Activated CD4-positive, alpha-beta memory T cell treated with anti-CD3 and anti-CD28 coated beads, Interleukin-2, amount 10 ng/mL, durations not matched to agents 7 days and 5 days (primary cell): ENCODE measurements around the gene EBI3. TPM values are rescaled to one million over a fixed set of nuclear protein-coding genes. Genes with fewer than 3 reads are reported as not detected.

Source experiments
- CTCF ChIA-PET: fragments of 350-600 bp; sonication (Branson Sonifier 250); formaldehyde crosslinking; loops from one replicate; lab custom pipeline; 2021; ENCODE audit warnings: antibody characterized with exemption, inconsistent platforms; lab: Charles Lee
- POLR2A ChIA-PET: fragments of 350-600 bp; sonication (Branson Sonifier 250); formaldehyde crosslinking; loops from one replicate; lab custom pipeline; 2021; ENCODE audit warnings: antibody characterized with exemption; lab: Charles Lee
- DNase-seq: peaks from one replicate; pipeline ENCODE4 v3.0.0-alpha.2; 2020
- H3K27ac Mint-ChIP-seq: one replicate; pipeline ENCODE4 v1.8.0; 2021; ENCODE audit warnings: mild to moderate bottlenecking, mixed read lengths
- H3K27me3 Mint-ChIP-seq: one replicate; pipeline ENCODE4 v1.8.0; 2021; ENCODE audit warnings: mixed read lengths
- H3K36me3 Mint-ChIP-seq: one replicate; pipeline ENCODE4 v1.8.0; 2021; ENCODE audit warnings: low read depth, mixed read lengths
- H3K4me1 Mint-ChIP-seq: one replicate; pipeline ENCODE4 v1.8.0; 2021; ENCODE audit warnings: mixed read lengths
- H3K4me3 Mint-ChIP-seq: one replicate; pipeline ENCODE4 v1.8.0; 2021; ENCODE audit warnings: mild to moderate bottlenecking, mixed read lengths
- H3K9me3 Mint-ChIP-seq: one replicate; pipeline ENCODE4 v1.8.0; 2021; ENCODE audit warnings: mixed read lengths
- total RNA-seq, 2 experiments: library from RNA; stranded (reverse); gene quantifications; one replicate each; pipeline ENCODE4 v1.2.3, GENCODE V29; 2021

The EBI3 gene
- total RNA-seq, 2 experiments from 2014 or later, result 4.0 TPM

DNA sequence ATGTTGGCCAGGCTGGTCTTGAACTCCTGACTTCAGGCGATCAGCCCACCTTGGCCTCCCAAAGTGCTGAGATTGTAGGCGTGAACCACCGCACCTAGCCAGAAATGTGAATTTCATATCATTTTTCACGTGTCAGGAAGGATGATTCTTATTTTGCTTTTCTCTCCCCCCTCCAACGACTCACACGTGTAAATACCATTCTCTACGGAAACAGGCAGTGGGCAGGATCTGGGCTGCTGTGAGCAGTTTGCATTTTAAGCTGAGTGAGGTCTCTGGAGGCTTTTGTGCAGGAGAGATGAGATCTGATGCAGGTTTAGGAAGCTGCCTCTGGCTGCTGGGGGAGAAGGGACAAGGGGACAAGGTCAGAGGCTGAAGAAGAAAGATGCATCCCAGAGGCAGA, 35.0 kb upstream of the EBI3 start:
- Mint-ChIP-seq H3K4me1 (peaks cover 8% of the 10 kb centered on the region), H3K27me3 (peaks cover 24% of the 10 kb centered on the region), H3K4me3 (no peak overlapping the region), H3K36me3 (peaks cover 10% of the 10 kb centered on the region), H3K27ac (no peak overlapping the region), H3K9me3 (peaks cover 10% of the 10 kb centered on the region)
- no peak for DNase-seq
- ChIA-PET CTCF (interaction anchor here (1.1 kb wide), 1 partner anchor 8 kb away, joined by 3 read pairs; no protein-coding TSS in a partner anchor), POLR2A (no interaction called here)

DNA sequence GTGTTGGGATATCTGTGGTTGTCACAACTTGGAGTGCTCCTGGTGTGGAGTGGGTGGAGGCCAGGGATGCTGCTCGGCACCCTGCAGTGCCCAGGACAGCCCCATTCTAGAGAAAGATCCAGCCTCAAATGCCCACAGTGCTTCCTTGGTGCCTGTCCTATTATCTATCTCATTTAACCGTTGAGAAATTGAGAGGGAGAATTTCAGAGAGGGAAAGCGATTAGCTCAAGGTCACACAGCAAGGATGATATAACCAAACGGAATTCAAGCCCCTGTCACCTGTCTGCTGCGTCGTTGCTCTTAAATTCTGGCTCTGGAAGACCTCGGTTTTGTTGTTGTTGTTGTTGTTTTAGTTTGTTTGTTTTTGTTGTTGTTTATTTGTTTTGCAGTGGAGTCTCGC, 33.3 kb upstream of the EBI3 start:
- H3K4me1 Mint-ChIP-seq, result peaks cover 8% of the 10 kb centered on the region
- no peak overlapping the region for H3K27ac Mint-ChIP-seq
- DNase-seq, result no peak
- no peak overlapping the region for H3K4me3 Mint-ChIP-seq
- peaks cover 27% of the 10 kb centered on the region for H3K27me3 Mint-ChIP-seq
- peaks cover 10% of the 10 kb centered on the region for H3K36me3 Mint-ChIP-seq
- POLR2A ChIA-PET, result no interaction called here
- CTCF ChIA-PET, result no interaction called here
- peaks cover 10% of the 10 kb centered on the region for H3K9me3 Mint-ChIP-seq

DNA sequence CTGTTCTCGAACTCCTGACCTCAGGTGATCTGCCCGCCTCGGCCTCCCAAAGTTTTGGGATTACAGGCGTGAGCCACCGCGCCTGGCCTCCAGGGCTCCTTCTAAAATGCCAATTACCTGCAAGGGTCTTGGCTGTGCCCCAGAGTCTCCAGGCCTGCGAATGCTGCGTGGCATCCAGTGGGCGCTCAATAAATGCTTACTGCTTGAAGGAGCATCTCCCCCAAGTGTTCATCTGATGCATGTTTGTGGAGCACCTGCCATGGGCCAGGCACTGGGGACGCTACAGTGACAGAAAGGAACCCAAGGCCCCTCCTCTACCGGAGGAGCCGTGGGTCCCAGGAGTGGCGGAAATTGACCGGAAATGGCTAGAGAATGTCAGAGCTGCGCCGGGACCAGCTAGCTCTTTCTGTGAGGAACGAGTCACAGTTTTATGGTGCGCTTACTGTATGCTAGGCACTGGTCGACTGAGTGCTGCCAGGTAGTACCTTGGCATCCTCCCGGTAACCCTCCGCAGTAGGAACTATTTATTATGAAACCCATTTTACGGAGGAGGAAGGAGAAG, 32.7 kb upstream of the EBI3 start:
- Mint-ChIP-seq H3K27me3 (peaks cover 27% of the 10 kb centered on the region), H3K27ac (no peak overlapping the region), H3K9me3 (peaks cover 10% of the 10 kb centered on the region), H3K36me3 (peaks cover 10% of the 10 kb centered on the region), H3K4me3 (no peak overlapping the region), H3K4me1 (peaks cover 8% of the 10 kb centered on the region)
- no peak for DNase-seq
- ChIA-PET CTCF (no interaction called here), POLR2A (no interaction called here)

DNA sequence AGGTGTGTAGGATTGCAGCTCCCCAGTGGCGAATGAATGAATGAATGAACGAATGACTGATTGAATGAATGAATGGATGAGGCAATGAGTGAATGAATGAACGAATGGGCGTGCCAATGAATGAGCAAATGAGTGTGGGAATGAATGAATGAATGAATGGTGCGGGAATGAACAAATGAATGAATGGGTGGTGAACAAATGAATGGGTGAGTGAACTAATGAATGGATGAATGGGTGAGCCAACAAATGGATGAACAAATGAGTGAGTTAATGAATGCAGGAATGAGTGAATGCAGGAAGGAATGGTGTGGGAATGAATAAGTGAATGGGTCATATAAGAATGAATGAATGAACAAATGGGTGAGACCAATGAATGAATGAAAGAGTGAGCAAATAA, 32.1 kb upstream of the EBI3 start:
- H3K4me3 Mint-ChIP-seq, result no peak overlapping the region
- ChIA-PET CTCF (no interaction called here), POLR2A (no interaction called here)
- no peak overlapping the region for H3K27ac Mint-ChIP-seq
- H3K9me3 Mint-ChIP-seq, result peaks cover 10% of the 10 kb centered on the region
- no peak for DNase-seq
- H3K36me3 Mint-ChIP-seq, result peaks cover 10% of the 10 kb centered on the region
- peaks cover 8% of the 10 kb centered on the region for H3K4me1 Mint-ChIP-seq
- peaks cover 29% of the 10 kb centered on the region for H3K27me3 Mint-ChIP-seq

DNA sequence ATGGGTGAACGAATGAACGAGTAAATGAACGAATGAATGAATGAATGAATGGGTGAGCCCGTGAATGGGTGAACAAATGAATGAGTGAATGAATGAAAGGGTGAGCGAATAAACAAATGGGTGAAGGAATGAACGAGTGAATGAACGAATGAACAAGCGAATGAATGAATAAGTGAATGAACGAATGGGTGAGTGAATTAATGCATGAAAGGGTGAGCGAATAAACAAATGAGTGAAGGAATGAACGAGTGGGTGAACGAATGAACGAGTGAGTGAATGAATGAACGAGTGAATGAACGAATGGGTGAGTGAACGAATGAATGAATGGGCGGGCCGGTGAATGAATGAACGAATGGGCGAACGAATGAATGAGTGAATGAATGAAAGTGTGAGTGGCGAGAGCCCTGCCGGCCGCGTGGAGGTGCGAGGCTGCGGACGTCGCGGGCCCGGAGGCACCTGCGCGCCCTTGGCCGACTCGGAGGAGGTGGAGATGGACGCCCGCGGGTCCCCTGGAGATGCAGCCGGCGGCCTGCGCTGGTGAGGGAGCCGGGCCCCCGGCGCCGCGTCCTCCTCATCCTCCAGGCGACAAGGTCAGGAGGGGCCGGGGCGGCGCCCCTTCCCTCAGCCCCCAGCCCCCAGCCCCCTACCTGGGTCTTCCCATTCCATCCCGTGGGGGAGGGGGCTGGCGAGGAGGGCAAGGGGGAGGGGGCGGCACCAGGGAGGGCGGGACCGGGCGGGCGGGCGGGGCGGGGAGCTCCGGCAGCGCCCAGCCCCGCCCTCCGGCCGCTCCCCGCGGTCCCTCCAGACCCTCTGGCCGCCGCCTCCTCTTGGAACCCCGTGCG, 31.5 kb upstream of the EBI3 start:
- Mint-ChIP-seq H3K4me1 (peaks cover 8% of the 10 kb centered on the region), H3K9me3 (peaks cover 10% of the 10 kb centered on the region), H3K4me3 (no peak overlapping the region), H3K27me3 (peaks cover 29% of the 10 kb centered on the region), H3K36me3 (peaks cover 10% of the 10 kb centered on the region), H3K27ac (no peak overlapping the region)
- ChIA-PET CTCF (no interaction called here), POLR2A (no interaction called here)
- no peak for DNase-seq

DNA sequence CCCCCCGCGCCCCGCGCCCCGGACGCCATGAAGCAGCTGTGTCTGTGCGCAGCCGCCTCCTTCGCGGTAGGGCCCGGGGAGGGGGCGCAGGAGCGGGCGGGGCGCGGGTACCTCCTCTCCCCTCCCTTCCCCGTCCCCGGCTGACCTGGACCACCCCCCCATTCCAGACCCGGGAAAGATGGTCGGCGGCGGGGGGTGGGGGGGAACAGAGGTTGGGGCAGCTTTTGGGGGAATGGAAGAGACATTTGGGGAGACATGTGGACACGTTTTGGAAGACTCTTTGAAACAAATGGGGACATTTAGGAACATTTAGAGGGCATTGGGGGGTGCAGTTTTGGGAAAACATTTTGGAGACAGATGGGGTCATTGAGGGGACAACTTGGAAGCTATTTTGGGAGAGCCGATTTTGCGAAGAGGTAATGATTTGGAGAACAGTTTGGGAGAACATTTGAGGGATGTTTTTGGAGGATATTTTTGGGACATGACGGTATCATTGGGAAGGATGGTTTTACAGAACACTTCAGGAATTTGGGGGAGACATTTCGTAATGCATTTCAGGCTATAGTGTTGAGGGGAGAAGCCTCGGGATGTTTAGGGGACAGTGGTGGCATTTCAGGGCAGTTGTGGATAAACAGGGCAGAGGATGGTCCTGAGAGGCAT, 30.7 kb upstream of the EBI3 start:
- no peak overlapping the region for H3K27ac Mint-ChIP-seq
- peaks cover 8% of the 10 kb centered on the region for H3K4me1 Mint-ChIP-seq
- peaks cover 29% of the 10 kb centered on the region for H3K27me3 Mint-ChIP-seq
- peaks cover 10% of the 10 kb centered on the region for H3K9me3 Mint-ChIP-seq
- ChIA-PET CTCF (no interaction called here), POLR2A (interaction anchor here (1.4 kb wide), 1 partner anchor 213 kb away, joined by 3 read pairs; no protein-coding TSS in a partner anchor)
- no peak overlapping the region for H3K4me3 Mint-ChIP-seq
- H3K36me3 Mint-ChIP-seq, result peaks cover 10% of the 10 kb centered on the region
- DNase-seq, result no peak

DNA sequence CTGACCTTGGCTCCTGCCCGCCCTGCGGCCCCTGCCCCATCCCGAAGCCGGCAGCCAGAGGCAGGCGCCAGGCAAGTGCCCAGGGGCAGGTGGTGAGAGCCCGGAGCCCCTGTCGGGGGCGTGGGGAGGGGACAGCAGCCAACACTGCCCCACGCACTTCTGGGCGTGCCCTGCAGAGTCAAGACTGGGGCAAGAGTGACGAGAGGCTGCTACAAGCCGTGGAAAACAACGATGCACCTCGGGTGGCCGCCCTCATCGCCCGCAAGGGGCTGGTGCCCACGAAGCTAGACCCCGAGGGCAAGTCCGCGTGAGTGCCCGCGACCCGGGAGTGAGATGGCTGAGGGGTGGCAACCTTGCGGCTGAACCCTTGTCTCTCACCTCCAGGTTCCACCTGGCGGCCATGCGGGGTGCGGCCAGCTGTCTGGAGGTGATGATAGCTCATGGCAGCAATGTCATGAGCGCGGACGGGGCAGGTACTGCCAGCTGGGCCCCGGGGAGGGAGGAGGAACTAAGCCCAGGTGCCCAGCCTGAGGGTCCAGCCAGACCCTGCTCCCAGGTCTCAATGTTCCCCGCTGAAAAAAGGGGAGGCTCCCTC, 29.5 kb upstream of the EBI3 start:
- ChIA-PET CTCF (interaction anchor here (0.6 kb wide), 1 partner anchor 210 kb away, joined by 3 read pairs; no protein-coding TSS in a partner anchor), POLR2A (interaction anchor here (0.6 to 1.4 kb wide), 2 partner anchors 123 to 214 kb away, joined by 3 read pairs; no protein-coding TSS in a partner anchor)
- Mint-ChIP-seq H3K27ac (no peak overlapping the region), H3K9me3 (peaks cover 10% of the 10 kb centered on the region), H3K27me3 (peaks cover 26% of the 10 kb centered on the region), H3K4me1 (peaks cover 8% of the 10 kb centered on the region), H3K36me3 (peaks cover 10% of the 10 kb centered on the region), H3K4me3 (no peak overlapping the region)
- DNase-seq, result no peak

DNA sequence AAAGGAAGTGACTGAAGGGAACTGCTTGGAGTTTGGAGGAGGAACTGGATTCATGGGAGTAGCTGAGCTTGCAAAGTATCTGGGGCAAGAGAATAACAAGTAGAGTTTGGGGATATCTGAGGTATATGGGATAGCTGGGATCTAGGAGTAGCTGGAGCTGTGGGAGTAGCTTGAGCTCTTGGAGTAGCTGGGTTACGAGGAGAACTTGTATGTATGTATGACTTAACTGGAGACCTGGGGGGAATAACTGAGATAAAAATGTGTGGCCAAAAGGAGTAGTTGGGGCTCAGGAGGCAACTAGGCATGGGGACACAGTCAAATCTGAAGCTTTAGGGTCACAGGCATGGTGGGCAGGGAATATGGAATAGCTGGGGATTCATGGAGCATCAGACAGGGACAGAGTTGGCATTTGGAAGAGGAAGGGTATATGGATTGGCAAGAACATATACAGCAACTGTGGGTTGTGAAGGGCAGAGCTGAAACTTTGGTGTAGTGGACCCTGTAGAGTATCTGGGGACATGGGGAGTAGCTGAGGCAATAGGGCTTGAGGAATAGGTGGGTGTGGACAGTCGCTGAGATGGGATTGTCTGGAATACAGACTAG, 28.3 kb upstream of the EBI3 start:
- ChIA-PET CTCF (interaction anchor here (0.6 to 1.6 kb wide), 6 partner anchors 10 to 215 kb away, joined by 3 to 9 read pairs (median 3); partner anchors contain the start of gene EEF2), POLR2A (interaction anchor here (1.3 kb wide), 1 partner anchor 216 kb away, joined by 4 read pairs; the partner anchor contains the start of gene EEF2)
- peaks cover 26% of the 10 kb centered on the region for H3K27me3 Mint-ChIP-seq
- peaks cover 10% of the 10 kb centered on the region for H3K9me3 Mint-ChIP-seq
- no peak overlapping the region for H3K4me3 Mint-ChIP-seq
- H3K36me3 Mint-ChIP-seq, result peaks cover 10% of the 10 kb centered on the region
- no peak overlapping the region for H3K27ac Mint-ChIP-seq
- H3K4me1 Mint-ChIP-seq, result peaks cover 8% of the 10 kb centered on the region
- DNase-seq, result no peak

DNA sequence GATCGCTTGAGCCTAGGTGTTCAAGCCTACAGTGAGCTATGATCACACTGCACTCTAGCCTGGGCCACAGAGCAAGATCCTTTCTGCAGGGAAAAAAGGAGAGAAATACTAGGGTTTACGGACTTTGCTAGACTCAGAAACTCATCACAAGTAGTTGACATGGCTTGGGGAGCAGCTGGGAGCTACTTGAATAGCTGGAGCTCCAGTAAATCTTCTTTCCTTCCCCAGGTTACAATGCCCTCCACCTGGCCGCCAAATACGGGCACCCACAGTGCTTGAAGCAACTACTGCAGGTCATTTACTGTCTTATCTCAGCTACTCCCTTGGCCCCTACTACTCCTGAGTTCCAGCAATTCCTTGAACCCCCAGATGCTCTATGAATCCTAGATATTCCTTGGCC, 27.5 kb upstream of the EBI3 start:
- Mint-ChIP-seq H3K27ac (no peak overlapping the region), H3K9me3 (peaks cover 10% of the 10 kb centered on the region), H3K36me3 (peaks cover 10% of the 10 kb centered on the region), H3K4me3 (no peak overlapping the region), H3K27me3 (peaks cover 25% of the 10 kb centered on the region), H3K4me1 (peaks cover 8% of the 10 kb centered on the region)
- no peak for DNase-seq
- ChIA-PET POLR2A (interaction anchor here (1.3 kb wide), 1 partner anchor 216 kb away, joined by 4 read pairs; the partner anchor contains the start of gene EEF2), CTCF (interaction anchor here (0.7 to 1.6 kb wide), 5 partner anchors 9 to 216 kb away, joined by 3 to 9 read pairs (median 3); partner anchors contain the start of gene EEF2)

DNA sequence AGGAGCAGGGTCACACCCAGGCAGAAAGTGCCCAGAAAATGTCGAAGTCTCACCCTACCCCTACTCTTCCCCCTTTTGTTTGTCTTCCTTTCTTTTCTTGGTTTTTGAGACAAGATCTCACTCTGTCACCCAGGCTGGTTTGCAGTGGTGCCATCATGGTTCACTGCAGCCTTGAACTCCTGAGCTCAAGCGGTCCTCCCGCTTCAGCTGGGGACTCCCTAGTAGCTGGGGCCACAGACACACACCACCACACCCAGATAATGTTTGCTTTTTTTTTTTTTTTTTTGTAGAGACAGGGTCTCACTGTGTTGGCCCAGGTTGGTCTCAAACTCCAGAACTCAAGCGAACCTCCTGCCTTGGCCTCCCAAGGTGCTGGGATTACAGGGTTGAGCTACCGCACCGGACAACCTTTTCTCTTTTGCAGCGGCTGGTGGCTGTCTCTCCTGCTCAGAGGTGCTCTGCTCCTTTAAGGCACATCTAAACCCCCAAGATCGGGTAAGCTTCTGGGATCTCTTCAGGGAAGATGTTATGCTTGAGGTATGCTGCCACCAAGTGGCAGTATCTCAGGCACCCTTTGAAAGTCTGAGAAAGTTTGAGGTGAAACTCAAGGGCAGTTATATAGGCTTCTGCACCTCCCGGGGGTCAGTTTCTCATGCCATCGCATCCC, 22.4 kb upstream of the EBI3 start:
- H3K27ac Mint-ChIP-seq, result no peak overlapping the region
- POLR2A ChIA-PET, result interaction anchor here (0.9 kb wide), 1 partner anchor 221 kb away, joined by 3 read pairs; the partner anchor contains the start of gene EEF2

DNA sequence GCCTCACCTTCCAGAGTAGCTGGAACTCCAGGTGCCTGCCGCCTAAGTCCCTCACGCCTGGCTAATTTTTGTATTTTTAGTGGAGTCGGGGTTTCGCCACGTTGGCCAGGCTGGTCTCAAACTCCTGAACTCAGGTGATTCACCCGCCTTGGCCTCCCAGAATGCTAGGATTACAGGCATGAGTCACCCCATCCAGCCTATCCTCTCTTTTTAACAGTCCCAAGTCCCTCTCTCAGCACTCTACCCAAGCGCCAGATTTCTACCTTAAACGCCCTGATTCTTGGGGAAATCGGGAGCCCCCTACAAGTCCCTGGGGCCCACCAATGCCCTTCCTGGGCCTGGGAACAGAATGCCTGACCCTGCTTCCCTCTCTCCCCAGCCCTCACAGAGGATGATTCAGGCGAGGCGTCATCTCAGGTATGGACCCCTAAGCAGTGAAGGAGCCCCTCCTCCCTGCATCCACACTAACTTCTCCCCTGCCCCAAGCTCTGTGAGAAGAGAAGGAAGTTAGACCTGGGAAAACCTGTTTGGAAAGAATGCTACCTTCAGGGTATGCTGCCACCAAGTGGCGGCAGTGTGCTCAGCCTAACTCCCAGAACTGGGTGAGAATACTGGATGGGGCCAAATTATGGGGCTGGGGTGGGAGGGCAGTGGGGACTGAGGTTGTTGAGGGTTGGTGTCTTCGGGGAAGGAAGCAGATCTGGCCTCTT, 20.8 kb upstream of the EBI3 start:
- Mint-ChIP-seq H3K4me3 (no peak overlapping the region), H3K27me3 (peaks cover 2% of the 10 kb centered on the region), H3K27ac (no peak overlapping the region), H3K4me1 (no peaks in the 10 kb centered on the region), H3K9me3 (no peaks in the 10 kb centered on the region), H3K36me3 (no peaks in the 10 kb centered on the region)
- no peak for DNase-seq
- POLR2A ChIA-PET, result no interaction called here
- CTCF ChIA-PET, result interaction anchor here (0.9 to 2.2 kb wide), 6 partner anchors 32 to 221 kb away, joined by 3 to 17 read pairs (median 4); no protein-coding TSS in a partner anchor

More for the DNA sequence above, 22.4 kb upstream of the EBI3 start:
- no peak for DNase-seq
- CTCF ChIA-PET, result interaction anchor here (0.6 to 2.2 kb wide), 6 partner anchors 26 to 285 kb away, joined by 3 to 17 read pairs (median 6); partner anchors contain the start of gene EEF2
- Mint-ChIP-seq H3K27me3 (peaks cover 3% of the 10 kb centered on the region), H3K36me3 (no peaks in the 10 kb centered on the region), H3K9me3 (no peaks in the 10 kb centered on the region), H3K4me3 (no peak overlapping the region), H3K4me1 (no peaks in the 10 kb centered on the region)
